ENCODE measurements around the gene BRINP3. TPM values are rescaled to one million over a fixed set of nuclear protein-coding genes. Genes with fewer than 3 reads are reported as not detected.

Gene BRINP3
- total RNA-seq, 3 donors from 2014 or later (not counting 1 experiment from before 2014, with no cell fraction given): not detected

- Histone ChIP-seq H3K4me1 (ENCODE audit: control insufficient read depth, insufficient read depth, low read length) (no peaks in the 10 kb centered on the region), H3K27me3 (ENCODE audit: control insufficient read depth, insufficient read depth, low read length) (no peaks in the 10 kb centered on the region), H3K4me3 (ENCODE audit: low read length) (no peak overlapping the region), H3K27ac (ENCODE audit: low read length) (no peak overlapping the region), H3K9me3 (ENCODE audit: control insufficient read depth, insufficient read depth, low read length) (peaks cover 10% of the 10 kb centered on the region), H3K36me3 (ENCODE audit: control insufficient read depth, insufficient read depth, low read length) (no peaks in the 10 kb centered on the region)
- no peak overlapping the region for H3K27ac Mint-ChIP-seq
- H3K4me1 Mint-ChIP-seq: no peaks in the 10 kb centered on the region
- no peak for DNase-seq
- H3K27me3 Mint-ChIP-seq (ENCODE audit: low read depth in 2 of 2): peaks cover 0 to 5% of the 10 kb centered on the region in 2 donors
- ATAC-seq: no peak
- no peaks in the 10 kb centered on the region for H3K36me3 Mint-ChIP-seq
- intact Hi-C loops (cut with micrococcal nuclease): no loop called here
- WGBS (ENCODE audit: insufficient coverage): 6% methylated on average over 34 of the region's 42 CpGs
- peaks cover 4 to 11% of the 10 kb centered on the region in 2 donors for H3K9me3 Mint-ChIP-seq
- H3K4me3 Mint-ChIP-seq: no peak overlapping the region
- no peak for TF ChIP-seq CTCF (IDR thresholded peaks at IDR 0.05)
Measured at GRCh38 chr1:190478149-190479049, 735 bp upstream of the BRINP3 start.

- no peaks in the 10 kb centered on the region for H3K36me3 Mint-ChIP-seq
- Histone ChIP-seq H3K4me1 (ENCODE audit: control insufficient read depth, insufficient read depth, low read length) (no peaks in the 10 kb centered on the region), H3K27ac (ENCODE audit: low read length) (no peak overlapping the region), H3K36me3 (ENCODE audit: control insufficient read depth, insufficient read depth, low read length) (no peaks in the 10 kb centered on the region), H3K4me3 (ENCODE audit: low read length) (no peak overlapping the region), H3K9me3 (ENCODE audit: control insufficient read depth, insufficient read depth, low read length) (peaks cover 10% of the 10 kb centered on the region), H3K27me3 (ENCODE audit: control insufficient read depth, insufficient read depth, low read length) (no peaks in the 10 kb centered on the region)
- no peak for TF ChIP-seq CTCF (IDR thresholded peaks at IDR 0.05)
- peaks cover 4 to 11% of the 10 kb centered on the region in 2 donors for H3K9me3 Mint-ChIP-seq
- no peak overlapping the region for H3K27ac Mint-ChIP-seq
- 78% methylated on average over 2 of the region's 5 CpGs for WGBS (ENCODE audit: insufficient coverage)
- no peaks in the 10 kb centered on the region for H3K4me1 Mint-ChIP-seq
- DNase-seq (no peak), ATAC-seq (no peak)
- H3K4me3 Mint-ChIP-seq: no peak overlapping the region
- intact Hi-C loops (cut with micrococcal nuclease): no loop called here
- H3K27me3 Mint-ChIP-seq (ENCODE audit: low read depth in 2 of 2): peaks cover 0 to 5% of the 10 kb centered on the region in 2 donors
Measured at GRCh38 chr1:190476806-190477205, 858 bp downstream of the BRINP3 start.

DNA sequence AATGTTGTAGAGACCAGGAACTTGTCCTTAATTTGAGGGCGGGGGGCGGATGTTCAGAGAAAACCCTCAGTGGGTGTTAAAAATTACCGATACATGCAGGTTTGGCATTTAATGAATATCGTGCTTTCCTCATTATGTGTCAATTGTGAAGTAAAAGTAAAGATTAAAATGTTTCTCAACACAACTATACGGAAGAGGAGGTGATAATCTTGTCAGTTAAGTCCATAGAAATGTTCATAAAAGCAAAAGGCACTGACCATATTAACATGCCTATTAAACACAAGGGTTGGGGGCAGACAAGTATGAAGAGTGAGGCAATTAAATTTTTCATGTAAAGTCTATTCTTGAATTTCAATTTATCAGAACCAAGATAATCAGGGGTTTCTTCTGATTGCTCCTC is 1.3 kb downstream of the BRINP3 start:
- Histone ChIP-seq H3K4me1 (ENCODE audit: control insufficient read depth, insufficient read depth, low read length) (no peaks in the 10 kb centered on the region), H3K9me3 (ENCODE audit: control insufficient read depth, insufficient read depth, low read length) (peaks cover 10% of the 10 kb centered on the region), H3K36me3 (ENCODE audit: control insufficient read depth, insufficient read depth, low read length) (no peaks in the 10 kb centered on the region), H3K27me3 (ENCODE audit: control insufficient read depth, insufficient read depth, low read length) (no peaks in the 10 kb centered on the region), H3K27ac (ENCODE audit: low read length) (no peak overlapping the region), H3K4me3 (ENCODE audit: low read length) (no peak overlapping the region)
- Mint-ChIP-seq H3K4me1 (no peaks in the 10 kb centered on the region), H3K9me3 (peaks cover 4 to 11% of the 10 kb centered on the region in 2 donors), H3K4me3 (no peak overlapping the region), H3K27ac (no peak overlapping the region), H3K27me3 (ENCODE audit: low read depth in 2 of 2) (peaks cover 0 to 5% of the 10 kb centered on the region in 2 donors), H3K36me3 (no peaks in the 10 kb centered on the region)
- no peak for ATAC-seq
- no peak for TF ChIP-seq CTCF (IDR thresholded peaks at IDR 0.05)
- intact Hi-C loops (cut with micrococcal nuclease): no loop called here
- DNase-seq: no peak
- WGBS (ENCODE audit: insufficient coverage): 20% methylated on average over 1 of the region's 5 CpGs

Measured in natural killer cell (primary cell).